GM12874 (cell line): ENCODE measurements around the gene CLTA.

Experiments
- CTCF ChIP-seq: IDR thresholded peaks from 2 replicates; pipeline ENCODE4 v1.5.1; 2011; ENCODE audit warnings: low read depth, mild to moderate bottlenecking, control low read depth, low read length, moderate library complexity; ENCODE audit not compliant: insufficient read depth

Gene CLTA

GRCh38 chr9:36213989-36214388 lies 23.3 kb downstream of the CLTA start:
- TF ChIP-seq CTCF, result no peak

GRCh38 chr9:36214571-36214970 lies 23.9 kb downstream of the CLTA start:
- TF ChIP-seq CTCF, result no peak

GRCh38 chr9:36217256-36217968 lies 26.7 kb downstream of the CLTA start:
- no peak for TF ChIP-seq CTCF

- no peak for TF ChIP-seq CTCF
Observed at GRCh38 chr9:36218011-36218410, 27.3 kb downstream of the CLTA start.

- TF ChIP-seq CTCF, result no peak
Observed at GRCh38 chr9:36218411-36218901, 27.7 kb downstream of the CLTA start.

GRCh38 chr9:36221667-36222066 lies 30.9 kb downstream of the CLTA start:
- no peak for TF ChIP-seq CTCF

- TF ChIP-seq CTCF, result no peak
Observed at GRCh38 chr9:36222449-36222848, 31.7 kb downstream of the CLTA start.
